IMR-90 (cell line): ENCODE data around the gene INSM1. TPM values are rescaled to one million over a fixed set of nuclear protein-coding genes. Genes with fewer than 3 reads are reported as not detected.

ENCODE experiments used
- ATAC-seq: fragments of 200-7000 bp; cut with Tn5 transposase; 2 replicates; pipeline ENCODE4 v1.9.1; 2020; ENCODE audit warnings: low read depth, mild to moderate bottlenecking, moderate library complexity
- BruUV-seq: library from RNA; stranded (reverse); fragments of 400-500 nt; replicated peaks from 2 replicates; lab custom pipeline; 2021; lab: Mats Ljungman, UMichigan
- CTCF ChIA-PET: fragments of 300-600 bp; formaldehyde crosslinking; extraction: SDS; loops from one replicate; lab custom pipeline; 2021; ENCODE audit warnings: antibody characterized with exemption; lab: Yijun Ruan, JAX
- POLR2A ChIA-PET: fragments of 300-600 bp; sonication (Branson Sonifier 250); formaldehyde crosslinking; loops from one replicate; lab custom pipeline; 2022; ENCODE audit warnings: antibody characterized with exemption; ENCODE audit not compliant: unreplicated experiment; lab: Charles Lee
- DNase-seq: peaks from one replicate; pipeline ENCODE4 v3.0.0; 2013
- H2AFZ ChIP-seq: replicated peaks from 2 replicates; pipeline ENCODE3; 2013; ENCODE audit warnings: low read length, mild to moderate bottlenecking; ENCODE audit not compliant: poor library complexity
- H2AK5ac ChIP-seq: 2 replicates; pipeline ENCODE4 v1.6.1; 2013; ENCODE audit warnings: low read depth, low read length, inconsistent platforms
- H2AK9ac ChIP-seq: replicated peaks from 2 replicates; pipeline ENCODE3; 2013; ENCODE audit warnings: mild to moderate bottlenecking, low read depth, low read length, moderate library complexity; ENCODE audit not compliant: poor library complexity
- H2BK120ac ChIP-seq: 2 replicates; pipeline ENCODE4 v1.6.1; 2013; ENCODE audit warnings: low read depth, low read length, inconsistent platforms
- H2BK15ac ChIP-seq: 3 replicates; pipeline ENCODE4 v1.6.1; 2013; ENCODE audit warnings: low read depth, low read length, inconsistent platforms
- H2BK20ac ChIP-seq: 2 replicates; pipeline ENCODE4 v1.6.1; 2013; ENCODE audit warnings: low read depth, mild to moderate bottlenecking, inconsistent platforms, low read length, moderate library complexity
- H2BK5ac ChIP-seq: 2 replicates; pipeline ENCODE4 v1.6.1; 2013; ENCODE audit warnings: mild to moderate bottlenecking, low read depth, low read length, inconsistent platforms; ENCODE audit not compliant: poor library complexity, severe bottlenecking
- H3K14ac ChIP-seq: replicated peaks from 2 replicates; pipeline ENCODE4 v1.6.1; 2013; ENCODE audit warnings: low read depth, low read length, inconsistent platforms
- H3K18ac ChIP-seq: 2 replicates; pipeline ENCODE4 v1.6.1; 2013; ENCODE audit warnings: low read depth, low read length, control low read depth
- H3K23ac ChIP-seq: 2 replicates; pipeline ENCODE4 v1.6.1; 2013; ENCODE audit warnings: low read depth, low read length, inconsistent platforms
- H3K27ac ChIP-seq: 2 replicates; pipeline ENCODE4 v1.5.1; 2013; ENCODE audit warnings: mild to moderate bottlenecking, control low read depth, low read length; ENCODE audit not compliant: insufficient read depth
- H3K27me3 ChIP-seq: 2 replicates; pipeline ENCODE4 v1.6.1; 2013; ENCODE audit warnings: low read length; ENCODE audit not compliant: control insufficient read depth, insufficient read depth
- H3K36me3 ChIP-seq: 2 replicates; pipeline ENCODE4 v1.6.1; 2013; ENCODE audit warnings: low read length, mixed read lengths; ENCODE audit not compliant: control insufficient read depth, insufficient read depth
- H3K4ac ChIP-seq: 2 replicates; pipeline ENCODE4 v1.6.1; 2013; ENCODE audit warnings: low read depth, low read length, inconsistent platforms
- H3K4me1 ChIP-seq: 2 replicates; pipeline ENCODE4 v1.6.1; 2013; ENCODE audit warnings: low read length, mixed read lengths; ENCODE audit not compliant: control insufficient read depth, insufficient read depth
- H3K4me2 ChIP-seq: 2 replicates; pipeline ENCODE4 v1.6.1; 2013; ENCODE audit warnings: low read depth, mild to moderate bottlenecking, control low read depth, low read length, moderate library complexity
- H3K4me3 ChIP-seq: 2 replicates; pipeline ENCODE4 v1.5.1; 2013; ENCODE audit warnings: low read depth, mild to moderate bottlenecking, control low read depth, low read length, moderate library complexity; ENCODE audit not compliant: insufficient read depth
- H3K56ac ChIP-seq: 2 replicates; pipeline ENCODE4 v1.6.1; 2013; ENCODE audit warnings: low read length, inconsistent platforms; ENCODE audit not compliant: insufficient read depth; ENCODE audit errors: extremely low read depth
- H3K79me1 ChIP-seq, 2 experiments: 2 replicates each; pipeline ENCODE4 v1.6.1; 2013; ENCODE audit warnings: low read length in 2 of 2, inconsistent platforms in 1 of 2, low read depth in 1 of 2
- H3K9ac ChIP-seq: 2 replicates; pipeline ENCODE4 v1.6.1; 2013; ENCODE audit warnings: low read depth, low read length, control low read depth
- H3K9me1 ChIP-seq: 2 replicates; pipeline ENCODE4 v1.6.1; 2013; ENCODE audit warnings: low read length, inconsistent platforms; ENCODE audit not compliant: insufficient read depth
- H3K9me3 ChIP-seq: 2 replicates; pipeline ENCODE4 v1.6.1; 2013; ENCODE audit warnings: low read length; ENCODE audit not compliant: control insufficient read depth, insufficient read depth
- H4K20me1 ChIP-seq: 2 replicates; pipeline ENCODE4 v1.6.1; 2013; ENCODE audit warnings: low read length, inconsistent platforms; ENCODE audit not compliant: insufficient read depth
- H4K5ac ChIP-seq: 2 replicates; pipeline ENCODE4 v1.6.1; 2013; ENCODE audit warnings: mild to moderate bottlenecking, low read depth, low read length, control low read depth
- H4K8ac ChIP-seq, 2 experiments: 2 replicates each; pipeline ENCODE4 v1.6.1; 2013; ENCODE audit warnings: low read depth in 2 of 2, low read length in 2 of 2, control low read depth in 1 of 2, inconsistent platforms in 1 of 2
- H4K91ac ChIP-seq: 2 replicates; pipeline ENCODE4 v1.6.1; 2013; ENCODE audit warnings: low read depth, low read length, inconsistent platforms; ENCODE audit not compliant: insufficient read depth
- CEBPB ChIP-seq: IDR thresholded peaks from 2 replicates; pipeline ENCODE4 v1.6.1; 2012; ENCODE audit warnings: low read depth, low read length, improper control_type of control experiment
- FOS ChIP-seq: fragments of 150-350 bp; IDR thresholded peaks from 2 replicates; pipeline ENCODE4 v1.6.1; 2016; ENCODE audit warnings: low read depth, low read length
- MAFK ChIP-seq: IDR thresholded peaks from 2 replicates; pipeline ENCODE4 v1.6.1; 2012; ENCODE audit warnings: low read depth, low read length, improper control_type of control experiment
- MAZ ChIP-seq: IDR thresholded peaks from 2 replicates; pipeline ENCODE4 v1.6.1; 2012; ENCODE audit warnings: low read depth, mild to moderate bottlenecking, low read length, improper control_type of control experiment, moderate library complexity, borderline replicate concordance
- MXI1 ChIP-seq: IDR thresholded peaks from 2 replicates; pipeline ENCODE4 v1.6.1; 2012; ENCODE audit warnings: low read depth, mild to moderate bottlenecking, low read length, moderate library complexity, borderline replicate concordance
- NFE2L2 ChIP-seq: fragments of 150-350 bp; IDR thresholded peaks from 2 replicates; pipeline ENCODE4 v1.6.1; 2016; ENCODE audit warnings: low read depth, mild to moderate bottlenecking, low read length
- POLR2A ChIP-seq: IDR thresholded peaks from 2 replicates; pipeline ENCODE4 v1.6.1; 2012; ENCODE audit warnings: mild to moderate bottlenecking, low read depth, low read length
- RAD21 ChIP-seq: IDR thresholded peaks from 2 replicates; pipeline ENCODE4 v1.6.1; 2012; ENCODE audit warnings: low read length, improper control_type of control experiment
- RCOR1 ChIP-seq: IDR thresholded peaks from 2 replicates; pipeline ENCODE4 v1.6.1; 2012; ENCODE audit warnings: mild to moderate bottlenecking, low read length, improper control_type of control experiment; ENCODE audit not compliant: insufficient replicate concordance
- RFX5 ChIP-seq: IDR thresholded peaks from 2 replicates; pipeline ENCODE4 v1.8.0; 2012; ENCODE audit warnings: low read depth, mild to moderate bottlenecking, low read length, moderate library complexity
- dilution Hi-C: fragments of 300-500 bp; cut with HindIII; formaldehyde crosslinking; loops from one replicate; pipeline ENCODE4 v1.14.3; 2018; ENCODE audit warnings: low sequenced_read_pairs; ENCODE audit not compliant: unreplicated experiment
- in situ Hi-C: fragments of 300-500 bp; cut with MboI; formaldehyde crosslinking; loops from 3 replicates; pipeline ENCODE4 v1.14.3; 2019; ENCODE audit warnings: low sequenced_read_pairs, inconsistent platforms, mixed read lengths
- intact Hi-C: fragments of 100-400 bp; cut with micrococcal nuclease; formaldehyde crosslinking; loops from 2 replicates; pipeline ENCODE4 v1.10.0; 2022
- polyA plus RNA-seq, 3 experiments: library from polyadenylated mRNA; depleted of rRNA; stranded (reverse); fragments of >200 nt; gene quantifications; 2 replicates each; pipeline ENCODE4 v1.2.3, GENCODE V29; 2012; ENCODE audit warnings: low replicate concordance in 1 of 3
- total RNA-seq: library from RNA; depleted of rRNA; stranded (reverse); fragments of >200 nt; gene quantifications from 2 replicates; pipeline ENCODE4 v1.2.3, GENCODE V29; 2012
- TF ChIP-seq, protein P1 (sequence below): fragments of 150-350 bp; IDR thresholded peaks from 2 replicates; pipeline ENCODE4 v1.6.1; 2017; ENCODE audit warnings: mild to moderate bottlenecking, antibody characterized with exemption, low read length, low read depth
- TF ChIP-seq, protein P2 (sequence below): fragments of 150-350 bp; IDR thresholded peaks from 2 replicates; pipeline ENCODE4 v1.6.1; 2016; ENCODE audit warnings: low read depth, mild to moderate bottlenecking, low read length, moderate library complexity, borderline replicate concordance

The INSM1 gene
- total and polyA plus RNA-seq, 2 of the 4 experiments (the other 2 are of a cell fraction) = not detected

- CTCF ChIA-PET = interaction anchor here (1.0 to 1.9 kb wide), 4 partner anchors 12 to 236 kb away, joined by 3 to 6 read pairs (median 4); no protein-coding TSS in a partner anchor
- no peak for TF ChIP-seq NFE2L2
- TF ChIP-seq POLR2A = no peak
- no peak for TF ChIP-seq MXI1
- TF ChIP-seq MAZ = no peak
- TF ChIP-seq RCOR1 = no peak
- no peak for TF ChIP-seq MAFK
- TF ChIP-seq FOS = no peak
- no peak for TF ChIP-seq RAD21
- TF ChIP-seq RFX5 = no peak
- TF ChIP-seq, protein P1, sequence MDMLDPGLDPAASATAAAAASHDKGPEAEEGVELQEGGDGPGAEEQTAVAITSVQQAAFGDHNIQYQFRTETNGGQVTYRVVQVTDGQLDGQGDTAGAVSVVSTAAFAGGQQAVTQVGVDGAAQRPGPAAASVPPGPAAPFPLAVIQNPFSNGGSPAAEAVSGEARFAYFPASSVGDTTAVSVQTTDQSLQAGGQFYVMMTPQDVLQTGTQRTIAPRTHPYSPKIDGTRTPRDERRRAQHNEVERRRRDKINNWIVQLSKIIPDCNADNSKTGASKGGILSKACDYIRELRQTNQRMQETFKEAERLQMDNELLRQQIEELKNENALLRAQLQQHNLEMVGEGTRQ = no peak
- TF ChIP-seq, protein P2, sequence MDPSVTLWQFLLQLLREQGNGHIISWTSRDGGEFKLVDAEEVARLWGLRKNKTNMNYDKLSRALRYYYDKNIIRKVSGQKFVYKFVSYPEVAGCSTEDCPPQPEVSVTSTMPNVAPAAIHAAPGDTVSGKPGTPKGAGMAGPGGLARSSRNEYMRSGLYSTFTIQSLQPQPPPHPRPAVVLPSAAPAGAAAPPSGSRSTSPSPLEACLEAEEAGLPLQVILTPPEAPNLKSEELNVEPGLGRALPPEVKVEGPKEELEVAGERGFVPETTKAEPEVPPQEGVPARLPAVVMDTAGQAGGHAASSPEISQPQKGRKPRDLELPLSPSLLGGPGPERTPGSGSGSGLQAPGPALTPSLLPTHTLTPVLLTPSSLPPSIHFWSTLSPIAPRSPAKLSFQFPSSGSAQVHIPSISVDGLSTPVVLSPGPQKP = no peak
- no peak for TF ChIP-seq CEBPB
- H2AFZ ChIP-seq = no peak overlapping the region
Observed at GRCh38 chr20:20358801-20359200, 9.1 kb upstream of the INSM1 start.

More at GRCh38 chr20:20358801-20359200, 9.1 kb upstream of the INSM1 start:
- H2BK120ac ChIP-seq = no peak overlapping the region
- H3K14ac ChIP-seq = no peak overlapping the region
- no peak overlapping the region for H2AK9ac ChIP-seq
- H3K36me3 ChIP-seq = no peaks in the 10 kb centered on the region
- no peak overlapping the region for H3K18ac ChIP-seq
- intact Hi-C loops = no loop called here
- H3K4ac ChIP-seq = no peak overlapping the region
- H4K5ac ChIP-seq = no peak overlapping the region
- POLR2A ChIA-PET = no interaction called here
- peaks cover 31% of the 10 kb centered on the region for H3K27me3 ChIP-seq
- no peaks in the 10 kb centered on the region for H3K79me1 ChIP-seq
- H4K8ac ChIP-seq = no peak overlapping the region
- no peak overlapping the region for H3K56ac ChIP-seq
- no peak overlapping the region for H3K9ac ChIP-seq
- in situ Hi-C loops = no loop called here
- no peaks in the 10 kb centered on the region for H3K4me1 ChIP-seq
- H2BK20ac ChIP-seq = no peak overlapping the region
- H2BK15ac ChIP-seq = no peak overlapping the region
- H3K4me2 ChIP-seq = no peak overlapping the region
- no peak overlapping the region for H2BK5ac ChIP-seq
- dilution Hi-C loops = no loop called here
- peaks cover under 1% of the 10 kb centered on the region; the same call in 1 of the 2 replicates for H3K9me3 ChIP-seq
- ATAC-seq (no peak), DNase-seq (no peak)
- no peaks in the 10 kb centered on the region for H4K20me1 ChIP-seq
- no peak overlapping the region for H3K23ac ChIP-seq
- H2AK5ac ChIP-seq = no peak overlapping the region
- H3K27ac ChIP-seq = no peak overlapping the region
- no TSS peak for BruUV-seq
- no peaks in the 10 kb centered on the region for H3K9me1 ChIP-seq
- no peak overlapping the region for H3K4me3 ChIP-seq
- H4K91ac ChIP-seq = no peak overlapping the region
